ENCODE measurements around the gene ZCCHC9.
"Not testable (repeated sequence)": the region's sequence is repeated elsewhere in the genome, so short reads cannot be mapped to it uniquely, and the experiment has no call there.

Gene ZCCHC9

GRCh38 chr5:81301271-81302015 lies at the start of gene ZCCHC9:
TSS of gene ZCCHC9 (plus strand) at chr5:81301587. CDS start at chr5:81304758, 3,171 bp downstream.
- DNase-seq, result peak; percentile 29 to 53

GRCh38 chr5:81251922-81252321 lies 49.5 kb upstream of the ZCCHC9 start:
- DNase-seq, result no peak

- no peak for DNase-seq
Observed at GRCh38 chr5:81252904-81253303, 48.5 kb upstream of the ZCCHC9 start.

GRCh38 chr5:81253875-81254274 lies 47.5 kb upstream of the ZCCHC9 start:
- no peak for DNase-seq

- DNase-seq, result no peak
Observed at GRCh38 chr5:81254886-81255559, 46.4 kb upstream of the ZCCHC9 start.

GRCh38 chr5:81256766-81257165 lies 44.6 kb upstream of the ZCCHC9 start:
- DNase-seq, result no peak

GRCh38 chr5:81262796-81263195 lies 38.6 kb upstream of the ZCCHC9 start:
- not testable (repeated sequence) for DNase-seq

GRCh38 chr5:81265101-81265500 lies 36.3 kb upstream of the ZCCHC9 start:
- DNase-seq, result no peak

- DNase-seq, result no peak
Observed at GRCh38 chr5:81268521-81269196, 32.7 kb upstream of the ZCCHC9 start.

GRCh38 chr5:81269751-81270393 lies 31.5 kb upstream of the ZCCHC9 start:
- DNase-seq, result no peak

- DNase-seq, result not testable (repeated sequence)
Observed at GRCh38 chr5:81270394-81271027, 30.9 kb upstream of the ZCCHC9 start.

GRCh38 chr5:81283976-81284375 lies 17.4 kb upstream of the ZCCHC9 start:
- no peak for DNase-seq

GRCh38 chr5:81286059-81286617 lies 15.2 kb upstream of the ZCCHC9 start:
- DNase-seq, result no peak

GRCh38 chr5:81288021-81288433 lies 13.4 kb upstream of the ZCCHC9 start:
- DNase-seq, result no peak

GRCh38 chr5:81290146-81290545 lies 11.2 kb upstream of the ZCCHC9 start:
- no peak for DNase-seq

GRCh38 chr5:81292130-81292529 lies 9.3 kb upstream of the ZCCHC9 start:
- no peak for DNase-seq

GRCh38 chr5:81294021-81294420 lies 7.4 kb upstream of the ZCCHC9 start:
- not testable (repeated sequence) for DNase-seq

- DNase-seq, result no peak
Observed at GRCh38 chr5:81297531-81297930, 3.9 kb upstream of the ZCCHC9 start.

- DNase-seq, result no peak
Observed at GRCh38 chr5:81300921-81301270, 491 bp upstream of the ZCCHC9 start.

- no peak for DNase-seq
Observed at GRCh38 chr5:81302596-81302995, 1.2 kb downstream of the ZCCHC9 start.

- no peak for DNase-seq
Observed at GRCh38 chr5:81303563-81303962, 2.2 kb downstream of the ZCCHC9 start.

- no peak for DNase-seq
Observed at GRCh38 chr5:81305785-81306184, 4.4 kb downstream of the ZCCHC9 start.

GRCh38 chr5:81308836-81309235 lies 7.4 kb downstream of the ZCCHC9 start:
- no peak for DNase-seq

All from NCI-H187 (cell line).